ENCODE results near the gene CYSLTR2. TPM values are rescaled to one million over a fixed set of nuclear protein-coding genes. Genes with fewer than 3 reads are reported as not detected.

Gene CYSLTR2
- polyA plus RNA-seq, 1 donor (not counting 4 experiments of a cell fraction or from before 2014, with no cell fraction given): not detected

DNA sequence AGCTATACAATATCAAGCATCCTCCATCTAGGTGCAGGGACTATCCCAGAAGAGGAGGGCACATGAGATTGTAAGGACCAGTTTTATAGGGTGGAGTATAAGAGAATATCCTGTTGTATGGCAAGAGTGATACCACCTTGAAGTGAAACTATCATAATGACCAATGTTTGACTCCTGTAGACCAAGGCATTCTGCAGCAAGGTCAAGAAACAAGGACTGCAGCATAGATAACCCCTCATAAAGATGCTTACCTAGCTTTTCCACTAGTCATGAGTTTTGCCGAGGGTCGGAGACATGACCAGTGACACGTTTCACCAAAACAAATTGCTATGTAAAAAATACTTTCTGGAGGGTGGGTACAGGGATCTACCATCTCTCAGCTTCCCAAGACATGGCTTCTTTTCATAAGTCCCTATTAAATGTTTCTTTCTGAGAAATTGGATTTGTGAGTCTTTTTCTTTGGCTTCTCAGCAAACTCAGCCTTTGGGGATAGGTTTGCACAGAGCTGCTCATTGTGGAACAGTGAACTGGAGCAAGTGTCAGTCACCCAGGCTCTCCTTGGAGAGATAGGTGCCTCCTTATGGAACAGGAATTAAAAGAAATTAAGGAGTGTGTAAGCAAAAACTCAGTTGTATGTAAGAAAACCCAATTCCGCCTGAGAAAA is 28.2 kb upstream of the CYSLTR2 start:
- dilution Hi-C loops (cut with MboI; ENCODE audit: extremely low pct_ligation_motif_present, low sequenced_read_pairs): no loop called here
- no peak for DNase-seq (ENCODE audit: low read depth, low spot score)
- no peaks in the 10 kb centered on the region for H4K20me1 ChIP-seq (ENCODE audit: control insufficient read depth, extremely low read depth, insufficient read depth, low read length)
- TF ChIP-seq, protein P1, sequence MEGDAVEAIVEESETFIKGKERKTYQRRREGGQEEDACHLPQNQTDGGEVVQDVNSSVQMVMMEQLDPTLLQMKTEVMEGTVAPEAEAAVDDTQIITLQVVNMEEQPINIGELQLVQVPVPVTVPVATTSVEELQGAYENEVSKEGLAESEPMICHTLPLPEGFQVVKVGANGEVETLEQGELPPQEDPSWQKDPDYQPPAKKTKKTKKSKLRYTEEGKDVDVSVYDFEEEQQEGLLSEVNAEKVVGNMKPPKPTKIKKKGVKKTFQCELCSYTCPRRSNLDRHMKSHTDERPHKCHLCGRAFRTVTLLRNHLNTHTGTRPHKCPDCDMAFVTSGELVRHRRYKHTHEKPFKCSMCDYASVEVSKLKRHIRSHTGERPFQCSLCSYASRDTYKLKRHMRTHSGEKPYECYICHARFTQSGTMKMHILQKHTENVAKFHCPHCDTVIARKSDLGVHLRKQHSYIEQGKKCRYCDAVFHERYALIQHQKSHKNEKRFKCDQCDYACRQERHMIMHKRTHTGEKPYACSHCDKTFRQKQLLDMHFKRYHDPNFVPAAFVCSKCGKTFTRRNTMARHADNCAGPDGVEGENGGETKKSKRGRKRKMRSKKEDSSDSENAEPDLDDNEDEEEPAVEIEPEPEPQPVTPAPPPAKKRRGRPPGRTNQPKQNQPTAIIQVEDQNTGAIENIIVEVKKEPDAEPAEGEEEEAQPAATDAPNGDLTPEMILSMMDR (optimal IDR thresholded peaks at IDR 0.05 in 1 of 3, IDR thresholded peaks at IDR 0.05 in 1 of 3, conservative IDR thresholded peaks at IDR 0.05 in 1 of 3; ENCODE audit: extremely low read depth in 1 of 3, insufficient read depth in 2 of 3, low read length in 3 of 3): no peak
- no peaks in the 10 kb centered on the region for H3K27me3 ChIP-seq (ENCODE audit: control insufficient read depth, extremely low read depth, insufficient read depth, low read length)
- H3K36me3 ChIP-seq (ENCODE audit: control insufficient read depth in 2 of 2, extremely low read depth in 1 of 2, insufficient read depth in 2 of 2, low read length in 2 of 2): no peaks in the 10 kb centered on the region
- no peak overlapping the region for H3K9ac ChIP-seq (ENCODE audit: control insufficient read depth, extremely low read depth, insufficient read depth, low read length)
- no peak overlapping the region for H3K4me2 ChIP-seq (ENCODE audit: control insufficient read depth, extremely low read depth, insufficient read depth, low read depth, low read length)
- FAIRE-seq: no peak
- H3K4me3 ChIP-seq (ENCODE audit: control insufficient read depth in 2 of 3, extremely low read depth in 1 of 3, insufficient read depth in 2 of 3, low read depth in 1 of 3, low read length in 3 of 3): no peak overlapping the region
- no peak overlapping the region for H2AFZ ChIP-seq (ENCODE audit: control insufficient read depth, low read length)
- no peaks in the 10 kb centered on the region for H3K79me2 ChIP-seq (ENCODE audit: control insufficient read depth, insufficient read depth, low read length)
- H3K9me1 ChIP-seq (ENCODE audit: control insufficient read depth, extremely low read depth, insufficient read depth, low read length): no peaks in the 10 kb centered on the region
- no peaks in the 10 kb centered on the region for H3K9me3 ChIP-seq (ENCODE audit: control insufficient read depth, low read depth, low read length)
- no peaks in the 10 kb centered on the region for H3K4me1 ChIP-seq (ENCODE audit: control insufficient read depth, extremely low read depth, insufficient read depth, low read length)
- H3K27ac ChIP-seq (ENCODE audit: control insufficient read depth, insufficient read depth, low read length): no peak overlapping the region

DNA sequence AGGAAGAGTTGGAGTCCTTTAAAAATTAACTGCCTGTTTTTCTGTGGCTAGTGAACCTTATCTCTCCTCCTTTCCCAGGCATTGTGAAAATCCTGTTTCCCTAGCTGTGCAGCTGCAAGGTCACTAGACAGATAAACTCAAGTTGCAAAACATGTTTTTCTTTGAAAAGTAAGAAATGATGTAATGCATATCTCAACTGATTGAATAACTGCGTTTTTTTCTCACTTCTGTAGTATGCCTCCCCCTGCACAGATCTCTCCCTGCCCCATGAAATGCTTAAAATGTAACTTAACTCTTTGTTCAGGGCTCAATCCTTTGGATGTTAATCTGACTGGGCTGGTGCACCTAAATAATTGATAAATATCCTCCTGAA is 27.7 kb upstream of the CYSLTR2 start:
- Histone ChIP-seq H3K4me1 (ENCODE audit: control insufficient read depth, extremely low read depth, insufficient read depth, low read length) (no peaks in the 10 kb centered on the region), H3K9me1 (ENCODE audit: control insufficient read depth, extremely low read depth, insufficient read depth, low read length) (no peaks in the 10 kb centered on the region), H2AFZ (ENCODE audit: control insufficient read depth, low read length) (no peak overlapping the region), H3K9me3 (ENCODE audit: control insufficient read depth, low read depth, low read length) (no peaks in the 10 kb centered on the region), H3K36me3 (ENCODE audit: control insufficient read depth in 2 of 2, extremely low read depth in 1 of 2, insufficient read depth in 2 of 2, low read length in 2 of 2) (no peaks in the 10 kb centered on the region), H3K9ac (ENCODE audit: control insufficient read depth, extremely low read depth, insufficient read depth, low read length) (no peak overlapping the region), H3K27me3 (ENCODE audit: control insufficient read depth, extremely low read depth, insufficient read depth, low read length) (no peaks in the 10 kb centered on the region), H3K79me2 (ENCODE audit: control insufficient read depth, insufficient read depth, low read length) (no peaks in the 10 kb centered on the region), H3K4me2 (ENCODE audit: control insufficient read depth, extremely low read depth, insufficient read depth, low read depth, low read length) (no peak overlapping the region), H3K4me3 (ENCODE audit: control insufficient read depth in 2 of 3, extremely low read depth in 1 of 3, insufficient read depth in 2 of 3, low read depth in 1 of 3, low read length in 3 of 3) (no peak overlapping the region), H3K27ac (ENCODE audit: control insufficient read depth, insufficient read depth, low read length) (no peak overlapping the region), H4K20me1 (ENCODE audit: control insufficient read depth, extremely low read depth, insufficient read depth, low read length) (no peaks in the 10 kb centered on the region)
- FAIRE-seq (no peak), DNase-seq (ENCODE audit: low read depth, low spot score) (no peak)
- no peak for TF ChIP-seq EZH2 (IDR thresholded peaks at IDR 0.05; ENCODE audit: low read length)
- TF ChIP-seq, protein P1 (optimal IDR thresholded peaks at IDR 0.05 in 1 of 3, IDR thresholded peaks at IDR 0.05 in 1 of 3, conservative IDR thresholded peaks at IDR 0.05 in 1 of 3; ENCODE audit: extremely low read depth in 1 of 3, insufficient read depth in 2 of 3, low read length in 3 of 3): no peak
- dilution Hi-C loops (cut with MboI; ENCODE audit: extremely low pct_ligation_motif_present, low sequenced_read_pairs): no loop called here
